ENCODE data around the gene RIC1. TPM values are rescaled to one million over a fixed set of nuclear protein-coding genes. Genes with fewer than 3 reads are reported as not detected.

Gene RIC1
- total and polyA plus RNA-seq, 2 of the 13 experiments (the other 11 are each of a cell fraction or from before 2014, with no cell fraction given): 18.2 to 19.0 TPM

- no peak for TF ChIP-seq ZNF512 (CRISPR knock-in tag; IDR thresholded peaks at IDR 0.05)
- peak; percentile 57 for TF ChIP-seq ZNF777 (CRISPR knock-in tag; IDR thresholded peaks at IDR 0.05)
- no peak; the same call in 1 of the 2 replicates for TF ChIP-seq ZNF446 (CRISPR knock-in tag; IDR thresholded peaks at IDR 0.05)
- peak; percentile 23; the same call in 1 of the 2 replicates for TF ChIP-seq PHF8 (CRISPR knock-in tag; IDR thresholded peaks at IDR 0.05)
- TF ChIP-seq ZNF788 (CRISPR knock-in tag; IDR thresholded peaks at IDR 0.05; ENCODE audit: borderline replicate concordance): no peak
- TF ChIP-seq ZFP37 (CRISPR knock-in tag; IDR thresholded peaks at IDR 0.05; ENCODE audit: borderline replicate concordance): no peak
- TF ChIP-seq ZNF792 (CRISPR knock-in tag; IDR thresholded peaks at IDR 0.05): no peak
- no peak for TF ChIP-seq NFIB (CRISPR knock-in tag; IDR thresholded peaks at IDR 0.05; ENCODE audit: borderline replicate concordance)
- TF ChIP-seq CSRNP1 (CRISPR knock-in tag; IDR thresholded peaks at IDR 0.05): peak; percentile 53; the same call in 1 of the 2 replicates
- TF ChIP-seq TIGD3 (CRISPR knock-in tag; IDR thresholded peaks at IDR 0.05; ENCODE audit: borderline replicate concordance): no peak
- no peak for TF ChIP-seq ZNF678 (CRISPR knock-in tag; IDR thresholded peaks at IDR 0.05)
- TF ChIP-seq ZNF746 (CRISPR knock-in tag; IDR thresholded peaks at IDR 0.05): no peak
- no peak for TF ChIP-seq MBD4 (IDR thresholded peaks at IDR 0.05; ENCODE audit: borderline replicate concordance, low read length)
- no peak for TF ChIP-seq ZNF720 (CRISPR knock-in tag; IDR thresholded peaks at IDR 0.05)
- no peak for TF ChIP-seq E2F5 (CRISPR knock-in tag; conservative IDR thresholded peaks at IDR 0.05)
- TF ChIP-seq SCMH1 (CRISPR knock-in tag; IDR thresholded peaks at IDR 0.05; ENCODE audit: borderline replicate concordance): no peak
- TF ChIP-seq CBX5 (CRISPR knock-in tag; IDR thresholded peaks at IDR 0.05; ENCODE audit: borderline replicate concordance): no peak
- TF ChIP-seq SRSF9 (IDR thresholded peaks at IDR 0.05; ENCODE audit: borderline replicate concordance, insufficient read depth, low read depth, low read length, poor library complexity, severe bottlenecking): no peak
- TF ChIP-seq ZNF362 (CRISPR knock-in tag; IDR thresholded peaks at IDR 0.05; ENCODE audit: borderline replicate concordance): no peak
- no peak for TF ChIP-seq SMARCC2 (IDR thresholded peaks at IDR 0.05)
- no peak for TF ChIP-seq ATF2 (CRISPR knock-in tag; IDR thresholded peaks at IDR 0.05)
- no peak for TF ChIP-seq SP2 (CRISPR knock-in tag; IDR thresholded peaks at IDR 0.05)
Measured at GRCh38 chr9:5629312-5630080, 589 bp downstream of the RIC1 start (continued).
